PC-9 (cell line): ENCODE measurements around the gene CCDC170.

Experiments used
- CTCF ChIP-seq: fragments of 200-600 bp; sonication (generic); conservative IDR thresholded peaks from 2 replicates; pipeline ENCODE4 v1.6.1; 2017; ENCODE audit warnings: mixed run types, antibody characterized with exemption, mild to moderate bottlenecking, moderate library complexity
- EZH2 ChIP-seq: fragments of 200-600 bp; sonication (generic); IDR thresholded peaks from 2 replicates; pipeline ENCODE4 v1.8.0; 2017; ENCODE audit warnings: antibody characterized with exemption, low read depth

DNA sequence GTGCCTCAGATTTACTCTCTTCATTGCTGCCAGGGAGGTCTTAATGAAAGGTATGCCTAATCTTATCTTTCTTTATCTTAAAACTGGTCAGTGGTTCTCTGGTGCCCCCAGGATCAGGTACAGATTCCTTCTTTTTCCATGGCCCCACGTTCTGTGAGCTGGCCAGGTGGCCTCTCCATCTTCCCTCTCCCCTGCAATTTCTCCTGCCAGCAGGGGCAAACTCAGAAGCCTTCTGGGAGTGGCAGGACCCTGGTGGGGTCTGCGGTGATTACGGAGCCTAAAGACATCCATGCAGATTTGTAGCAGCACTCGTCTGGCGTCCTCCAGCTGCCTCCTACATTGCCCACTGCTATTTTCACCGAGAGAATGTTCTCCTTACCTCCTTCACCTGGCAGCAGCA is 95.8 kb downstream of the CCDC170 start:
- no peak for TF ChIP-seq CTCF
- TF ChIP-seq EZH2, result no peak
